ENCODE data around the gene VAC14.
"Not testable (repeated sequence)": the region's sequence is repeated elsewhere in the genome, so short reads cannot be mapped to it uniquely, and the experiment has no call there.

VAC14 gene

DNA sequence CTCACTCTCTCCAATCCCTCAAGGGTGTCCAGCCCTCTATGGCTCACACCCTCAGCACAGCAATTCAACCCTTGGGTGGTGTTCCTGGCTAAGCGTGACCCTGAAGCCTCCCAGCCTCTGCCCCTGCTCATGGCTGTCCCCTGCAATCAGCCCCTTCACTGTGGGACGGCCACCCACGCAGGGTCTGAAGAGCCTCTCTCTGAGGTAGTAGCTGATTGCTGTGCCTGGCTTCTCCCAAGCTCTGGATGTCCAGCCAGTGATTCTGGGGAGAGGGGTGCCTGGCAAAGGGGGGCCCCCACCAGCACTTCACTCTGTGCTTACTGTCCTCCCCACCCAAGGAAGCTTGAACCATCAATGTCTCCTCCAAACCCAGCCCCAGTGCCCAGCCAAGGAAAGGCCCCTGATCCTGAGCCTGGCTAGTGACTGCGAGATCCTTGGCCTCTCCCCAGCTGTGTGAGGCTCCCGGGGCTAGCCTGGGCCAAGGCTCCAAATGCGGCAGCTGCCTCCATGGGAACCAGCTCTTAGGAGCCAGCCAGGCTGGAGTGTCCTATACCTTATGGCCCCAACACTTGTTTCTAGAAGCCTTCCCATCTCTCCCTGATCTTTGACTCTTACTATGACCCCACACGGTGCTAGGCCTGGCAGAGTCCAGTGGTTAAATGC, 125.0 kb downstream of the VAC14 start:
- TF ChIP-seq, protein P1, sequence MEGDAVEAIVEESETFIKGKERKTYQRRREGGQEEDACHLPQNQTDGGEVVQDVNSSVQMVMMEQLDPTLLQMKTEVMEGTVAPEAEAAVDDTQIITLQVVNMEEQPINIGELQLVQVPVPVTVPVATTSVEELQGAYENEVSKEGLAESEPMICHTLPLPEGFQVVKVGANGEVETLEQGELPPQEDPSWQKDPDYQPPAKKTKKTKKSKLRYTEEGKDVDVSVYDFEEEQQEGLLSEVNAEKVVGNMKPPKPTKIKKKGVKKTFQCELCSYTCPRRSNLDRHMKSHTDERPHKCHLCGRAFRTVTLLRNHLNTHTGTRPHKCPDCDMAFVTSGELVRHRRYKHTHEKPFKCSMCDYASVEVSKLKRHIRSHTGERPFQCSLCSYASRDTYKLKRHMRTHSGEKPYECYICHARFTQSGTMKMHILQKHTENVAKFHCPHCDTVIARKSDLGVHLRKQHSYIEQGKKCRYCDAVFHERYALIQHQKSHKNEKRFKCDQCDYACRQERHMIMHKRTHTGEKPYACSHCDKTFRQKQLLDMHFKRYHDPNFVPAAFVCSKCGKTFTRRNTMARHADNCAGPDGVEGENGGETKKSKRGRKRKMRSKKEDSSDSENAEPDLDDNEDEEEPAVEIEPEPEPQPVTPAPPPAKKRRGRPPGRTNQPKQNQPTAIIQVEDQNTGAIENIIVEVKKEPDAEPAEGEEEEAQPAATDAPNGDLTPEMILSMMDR (conservative IDR thresholded peaks at IDR 0.05; ENCODE audit: low read length), result no peak
- TF ChIP-seq EZH2phosphoT487 (IDR thresholded peaks at IDR 0.05; ENCODE audit: borderline replicate concordance), result no peak
- peaks cover 1% of the 10 kb centered on the region for H3K4me1 ChIP-seq (ENCODE audit: insufficient read depth, low read length, poor library complexity, severe bottlenecking)
- H3K27me3 ChIP-seq (ENCODE audit: insufficient read depth, low read length, poor library complexity, severe bottlenecking), result no peaks in the 10 kb centered on the region
- no peaks in the 10 kb centered on the region for H3K9me3 ChIP-seq (ENCODE audit: insufficient read depth, low read depth, low read length)
- H3K4me3 ChIP-seq (ENCODE audit: low read length, poor library complexity, severe bottlenecking), result no peak overlapping the region
- H3K79me2 ChIP-seq (ENCODE audit: insufficient read depth, low read length), result no peaks in the 10 kb centered on the region; the same call in 1 of the 2 replicates
- H3K36me3 ChIP-seq (ENCODE audit: insufficient read depth, low read length), result peaks cover 3% of the 10 kb centered on the region; the same call in 1 of the 2 replicates
- no peaks in the 10 kb centered on the region for H3F3A ChIP-seq (ENCODE audit: low read depth)
- no peak overlapping the region for H3K9ac ChIP-seq (ENCODE audit: low read depth, low read length, poor library complexity, severe bottlenecking)
- H4K20me1 ChIP-seq (ENCODE audit: insufficient read depth, low read length, poor library complexity, severe bottlenecking), result no peaks in the 10 kb centered on the region
- no peak overlapping the region for H3K4me2 ChIP-seq (ENCODE audit: low read depth, low read length, poor library complexity, severe bottlenecking)
- no peak overlapping the region for H2AFZ ChIP-seq (ENCODE audit: low read length)
- H3K9me2 ChIP-seq (replicated peaks; ENCODE audit: low read depth, low read length), result no peaks in the 10 kb centered on the region

DNA sequence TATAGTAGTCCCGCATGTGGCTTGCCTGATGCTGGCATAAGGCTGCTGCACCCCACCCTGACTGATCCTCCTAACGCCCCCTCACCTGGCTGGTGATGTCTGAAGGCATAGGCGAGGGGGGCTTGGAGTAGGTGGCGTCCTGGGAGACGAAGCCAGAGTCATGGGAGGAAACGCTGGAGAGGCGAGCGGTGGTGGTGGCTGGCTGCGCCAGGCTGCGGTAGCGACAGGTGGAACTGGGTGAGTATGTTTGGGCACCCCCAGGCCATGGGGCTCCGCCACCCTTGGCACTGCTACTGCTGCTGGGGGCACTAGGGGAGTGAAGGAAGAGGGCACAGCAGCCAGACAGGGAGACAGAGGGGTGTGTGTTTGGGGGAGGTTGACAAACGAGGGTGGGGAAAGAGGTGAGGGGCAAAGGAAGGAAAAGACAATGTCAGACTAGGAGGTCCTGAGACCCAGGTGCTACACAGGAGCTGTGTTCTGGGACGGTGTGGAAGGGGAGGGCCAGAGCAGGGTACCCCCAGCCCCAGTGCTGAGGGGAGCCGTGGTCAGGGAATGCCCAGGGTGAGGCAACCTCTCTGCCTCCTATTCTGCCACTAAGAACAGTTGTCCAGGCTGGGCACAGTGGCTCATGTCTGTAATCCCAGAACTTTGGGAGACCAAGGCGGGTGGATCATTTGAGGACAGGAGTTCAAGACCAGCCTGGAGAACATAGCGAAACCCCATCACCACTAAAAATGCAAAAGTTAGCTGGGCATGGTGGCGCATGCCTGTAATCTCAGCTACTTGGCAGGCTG, 126.5 kb downstream of the VAC14 start:
- no peaks in the 10 kb centered on the region for H3F3A ChIP-seq (ENCODE audit: low read depth)
- H3K4me3 ChIP-seq (ENCODE audit: low read length, poor library complexity, severe bottlenecking), result no peak overlapping the region
- peaks cover 3% of the 10 kb centered on the region; the same call in 1 of the 2 replicates for H3K36me3 ChIP-seq (ENCODE audit: insufficient read depth, low read length)
- H3K9me2 ChIP-seq (replicated peaks; ENCODE audit: low read depth, low read length), result no peaks in the 10 kb centered on the region
- no peak overlapping the region for H3K4me2 ChIP-seq (ENCODE audit: low read depth, low read length, poor library complexity, severe bottlenecking)
- no peak overlapping the region for H2AFZ ChIP-seq (ENCODE audit: low read length)
- no peak overlapping the region for H3K9ac ChIP-seq (ENCODE audit: low read depth, low read length, poor library complexity, severe bottlenecking)
- no peaks in the 10 kb centered on the region for H3K27me3 ChIP-seq (ENCODE audit: insufficient read depth, low read length, poor library complexity, severe bottlenecking)
- H3K9me3 ChIP-seq (ENCODE audit: insufficient read depth, low read depth, low read length), result no peaks in the 10 kb centered on the region
- H3K4me1 ChIP-seq (ENCODE audit: insufficient read depth, low read length, poor library complexity, severe bottlenecking), result no peaks in the 10 kb centered on the region
- TF ChIP-seq, protein P1 (conservative IDR thresholded peaks at IDR 0.05; ENCODE audit: low read length), result no peak
- H3K79me2 ChIP-seq (ENCODE audit: insufficient read depth, low read length), result no peaks in the 10 kb centered on the region
- no peaks in the 10 kb centered on the region for H4K20me1 ChIP-seq (ENCODE audit: insufficient read depth, low read length, poor library complexity, severe bottlenecking)

DNA sequence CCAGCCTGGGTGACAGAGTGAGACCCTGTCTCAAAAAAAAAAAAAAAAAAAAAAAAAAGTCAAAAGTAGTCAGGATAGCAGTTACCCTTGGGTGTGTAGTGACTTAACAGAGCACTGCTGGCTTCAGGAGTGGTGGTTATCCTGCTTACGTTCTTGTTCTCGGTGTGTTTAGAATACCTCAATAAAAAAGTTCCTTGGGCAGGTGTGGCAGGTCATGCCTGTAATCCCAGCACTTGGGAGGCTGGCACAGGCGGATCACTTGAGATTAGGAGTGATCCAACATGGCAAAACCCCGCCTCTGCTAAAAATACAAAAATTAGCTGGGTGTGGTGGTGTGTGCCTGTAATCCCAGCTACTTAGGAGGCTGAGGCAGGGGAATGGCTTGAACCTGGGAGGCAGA, 130.0 kb downstream of the VAC14 start:
- not testable (repeated sequence) for H3F3A ChIP-seq (ENCODE audit: low read depth); H3K36me3 ChIP-seq (ENCODE audit: insufficient read depth, low read length); H3K4me3 ChIP-seq (ENCODE audit: low read length, poor library complexity, severe bottlenecking); H3K27me3 ChIP-seq (ENCODE audit: insufficient read depth, low read length, poor library complexity, severe bottlenecking); H3K9me3 ChIP-seq (ENCODE audit: insufficient read depth, low read depth, low read length); H2AFZ ChIP-seq (ENCODE audit: low read length); H3K9ac ChIP-seq (ENCODE audit: low read depth, low read length, poor library complexity, severe bottlenecking); H3K4me2 ChIP-seq (ENCODE audit: low read depth, low read length, poor library complexity, severe bottlenecking); H3K4me1 ChIP-seq (ENCODE audit: insufficient read depth, low read length, poor library complexity, severe bottlenecking); H3K9me2 ChIP-seq (replicated peaks; ENCODE audit: low read depth, low read length); H3K79me2 ChIP-seq (ENCODE audit: insufficient read depth, low read length); H4K20me1 ChIP-seq (ENCODE audit: insufficient read depth, low read length, poor library complexity, severe bottlenecking)
